Left hindlimb (tissue), 1 donor: ENCODE data around the gene TVP23A.
A peak's percentile ranks its signal among the peaks of the same experiment; 100 is the strongest.
"Not testable (repeated sequence)": the region's sequence is repeated elsewhere in the genome, so short reads cannot be mapped to it uniquely, and the experiment has no call there.

Source experiments
- DNase-seq: peaks from one replicate; pipeline ENCODE4 v3.0.0-alpha.2; 2018

TVP23A gene

GRCh38 chr16:10835281-10835931, 16.8 kb upstream of the TVP23A start:
- no peak for DNase-seq

GRCh38 chr16:10834766-10835165, 16.2 kb upstream of the TVP23A start:
- DNase-seq: no peak

DNA sequence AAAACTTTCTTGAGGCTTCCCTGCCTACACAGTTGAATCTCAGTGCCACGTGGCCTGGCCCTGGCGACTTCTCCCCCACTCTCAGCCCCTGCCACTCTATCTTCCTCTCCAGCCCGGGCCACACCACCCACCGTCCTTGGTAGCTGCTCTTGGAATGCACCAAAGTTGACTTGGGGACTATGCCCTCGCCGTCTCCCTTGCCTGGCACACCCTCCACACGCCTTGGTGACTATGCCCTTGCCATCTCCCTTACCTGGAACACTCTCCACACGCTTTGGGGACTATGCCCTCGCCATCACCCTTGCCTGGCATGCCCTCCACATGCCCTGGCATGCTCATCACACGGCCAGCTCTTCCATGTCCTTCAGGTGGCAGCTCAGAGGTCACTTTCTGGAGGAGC, 15.5 kb upstream of the TVP23A start:
- DNase-seq: no peak

GRCh38 chr16:10833271-10833670, 14.7 kb upstream of the TVP23A start:
- no peak for DNase-seq

DNA sequence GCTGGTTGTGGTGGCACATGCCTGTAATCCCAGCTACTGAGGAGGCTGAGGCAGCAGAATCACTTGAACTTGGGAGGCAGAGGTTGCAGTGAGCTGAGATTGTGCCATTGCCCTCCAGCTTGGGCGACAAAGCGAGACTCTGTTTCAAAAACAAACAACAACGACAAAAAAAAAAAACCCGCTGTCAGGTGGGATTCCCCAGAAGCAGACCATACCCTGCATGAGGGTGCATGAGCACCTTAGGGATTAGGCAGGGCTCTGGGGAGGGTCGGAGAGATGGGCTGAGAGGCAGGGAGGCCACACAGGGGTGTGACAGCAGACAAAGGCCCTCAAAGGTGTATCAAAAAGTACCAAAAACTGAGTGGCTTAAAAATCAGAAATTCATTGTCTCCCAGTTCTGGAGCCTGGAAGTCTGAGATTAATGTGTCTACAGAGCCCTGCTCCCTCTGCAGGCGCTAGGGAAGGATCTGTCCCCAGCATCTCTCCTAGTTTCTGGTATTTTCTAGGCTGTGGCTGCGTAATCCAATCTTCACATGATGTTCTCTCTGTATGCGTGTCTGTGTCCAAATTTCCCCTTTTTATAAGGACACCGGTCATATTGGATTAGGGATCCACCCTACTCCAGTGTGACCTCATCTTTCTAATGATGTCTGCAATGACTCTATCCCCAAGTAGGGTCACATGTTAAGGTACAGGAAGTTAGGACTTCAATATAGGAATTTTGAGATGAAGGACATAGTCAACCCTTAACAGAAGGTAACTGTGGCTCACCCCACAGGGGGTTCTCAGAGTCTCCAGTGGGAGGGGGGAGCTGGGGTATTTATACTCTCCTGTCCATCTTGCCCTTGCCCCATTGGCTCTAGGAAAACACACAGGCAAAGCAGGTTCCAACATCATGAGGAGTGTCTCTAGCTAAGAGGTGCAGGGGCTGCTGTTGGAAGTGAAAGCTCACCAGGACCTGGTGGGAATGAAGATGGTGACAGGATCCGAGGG, 13.6 kb upstream of the TVP23A start:
- no peak for DNase-seq

GRCh38 chr16:10830240-10830639, 11.6 kb upstream of the TVP23A start:
- not testable (repeated sequence) for DNase-seq

DNA sequence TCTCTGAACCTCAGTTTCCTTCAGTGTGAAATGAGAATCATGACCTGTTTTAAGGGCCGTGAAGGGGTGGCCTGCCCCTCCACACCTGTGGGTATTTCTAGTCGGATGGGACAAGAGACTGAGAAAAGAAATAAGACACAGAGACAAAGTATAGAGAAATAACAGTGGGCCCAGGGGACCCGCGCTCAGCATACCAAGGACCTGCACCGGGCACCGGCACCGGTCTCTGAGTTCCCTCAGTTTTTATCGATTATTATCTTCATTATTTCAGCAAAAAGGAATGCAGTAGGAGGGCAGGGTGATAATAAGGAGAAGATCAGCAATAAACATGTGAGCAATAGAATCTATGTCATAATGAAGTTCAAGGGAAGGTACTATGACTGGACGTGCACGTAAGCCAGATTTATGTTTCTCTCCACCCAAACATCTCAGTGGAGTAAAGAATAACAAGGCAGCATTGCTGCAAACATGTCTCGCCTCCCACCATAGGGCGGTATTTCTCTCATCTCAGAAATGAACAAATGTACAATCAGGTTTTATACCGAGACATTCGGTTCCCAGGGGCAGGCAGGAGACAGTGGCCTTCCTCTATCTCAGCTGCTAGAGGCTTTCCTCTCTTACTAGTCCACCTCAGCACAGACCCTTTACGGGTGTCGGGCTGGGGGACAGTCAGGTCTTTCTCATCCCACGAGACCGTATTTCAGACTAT, 10.9 kb upstream of the TVP23A start:
- DNase-seq: not testable (repeated sequence)

DNA sequence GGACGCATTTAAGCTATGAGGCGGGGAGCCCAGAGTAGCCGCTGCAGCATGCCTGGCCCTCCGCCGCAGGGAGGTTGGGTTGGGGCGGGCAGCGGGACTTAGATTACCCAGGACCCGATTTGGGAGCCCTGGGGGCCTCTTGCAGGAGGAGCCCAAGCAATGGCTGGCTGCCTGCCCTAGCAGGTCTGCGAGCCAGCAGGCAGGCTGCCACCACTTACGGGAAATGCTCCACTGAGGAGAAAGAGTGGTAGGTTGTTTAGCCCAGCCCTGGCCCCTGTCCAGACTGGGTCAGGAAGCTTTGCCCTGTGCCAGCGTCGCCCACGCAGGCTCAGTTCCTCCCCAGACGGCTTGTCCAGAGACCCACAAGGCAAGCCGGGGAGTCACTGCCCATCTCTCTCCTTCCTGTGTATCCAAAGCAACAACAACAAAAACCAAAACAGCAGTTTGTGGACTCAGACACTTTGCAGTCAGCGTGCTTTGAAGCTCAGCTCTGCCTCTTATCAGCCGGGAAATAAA, 10.3 kb upstream of the TVP23A start:
- DNase-seq: peak; percentile 97

DNA sequence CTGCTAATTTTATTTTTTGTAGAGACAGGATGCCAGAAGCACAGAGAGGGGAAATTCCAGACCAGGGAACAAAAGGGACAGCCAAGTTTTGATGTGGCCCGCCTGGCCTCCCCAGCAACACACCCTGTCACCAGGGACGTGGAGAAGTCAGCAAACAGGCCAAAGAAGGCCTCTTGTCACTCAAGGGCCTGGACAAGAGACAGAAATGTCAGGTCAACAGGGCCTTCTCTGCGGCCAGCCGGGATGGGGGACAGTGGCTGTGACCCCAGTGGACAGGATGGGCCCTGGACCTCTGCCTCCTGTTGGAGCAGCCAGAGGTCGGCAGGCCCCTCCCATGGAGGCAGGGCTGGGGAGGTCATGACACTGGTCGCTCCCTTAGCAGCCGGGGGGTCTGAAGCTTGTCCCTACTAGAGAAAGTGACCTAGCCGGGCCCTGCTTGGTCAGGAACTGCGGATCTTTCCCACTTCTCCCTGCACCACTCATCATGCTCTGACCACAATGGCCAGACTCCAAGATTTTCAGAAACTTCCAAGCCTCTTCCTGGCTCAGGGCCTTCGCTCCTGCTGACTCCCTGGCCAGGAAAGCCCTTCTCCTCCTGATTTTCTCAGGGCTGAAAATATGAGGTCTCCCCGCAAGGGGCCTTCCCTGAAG, 9.2 kb upstream of the TVP23A start:
- peak; percentile 90 for DNase-seq

DNA sequence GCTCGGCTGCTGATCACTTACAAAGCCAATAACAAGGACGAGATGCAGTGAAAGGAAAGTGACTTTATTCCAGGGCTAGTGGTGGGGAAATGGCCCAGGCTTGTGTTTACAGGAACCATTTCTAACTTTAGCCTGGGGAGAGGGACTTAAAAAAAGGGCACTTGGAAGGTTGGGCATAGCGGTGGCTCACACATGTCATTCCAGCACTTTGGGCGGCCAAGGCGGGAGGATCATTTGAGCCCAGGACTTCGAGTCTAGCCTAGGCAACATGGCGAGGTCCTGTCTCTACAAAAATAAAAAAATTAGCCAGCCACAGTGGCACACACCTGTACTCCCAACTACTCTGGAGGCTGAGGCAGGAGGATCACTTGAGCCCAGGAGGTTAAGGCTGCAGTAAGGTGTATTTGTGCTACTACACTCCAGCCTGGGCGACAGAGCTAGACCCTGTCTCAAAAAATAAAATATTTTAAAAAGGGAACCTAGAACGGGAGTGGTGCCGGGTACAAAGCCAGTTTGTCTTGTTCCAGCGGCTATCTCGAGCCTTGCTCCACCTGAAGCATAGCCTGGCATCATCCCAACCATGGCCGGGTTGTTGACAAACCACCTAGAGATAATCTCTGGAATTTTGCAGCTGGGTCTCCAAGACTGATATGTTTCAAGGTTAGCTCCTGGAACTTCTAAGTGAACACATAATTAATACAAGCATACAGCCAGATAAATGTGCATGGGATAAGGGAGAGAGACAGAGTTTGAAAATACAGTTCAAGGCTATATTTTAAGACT, 5.7 kb upstream of the TVP23A start:
- no peak for DNase-seq

GRCh38 chr16:10822702-10823101, 4.1 kb upstream of the TVP23A start:
- no peak for DNase-seq

DNA sequence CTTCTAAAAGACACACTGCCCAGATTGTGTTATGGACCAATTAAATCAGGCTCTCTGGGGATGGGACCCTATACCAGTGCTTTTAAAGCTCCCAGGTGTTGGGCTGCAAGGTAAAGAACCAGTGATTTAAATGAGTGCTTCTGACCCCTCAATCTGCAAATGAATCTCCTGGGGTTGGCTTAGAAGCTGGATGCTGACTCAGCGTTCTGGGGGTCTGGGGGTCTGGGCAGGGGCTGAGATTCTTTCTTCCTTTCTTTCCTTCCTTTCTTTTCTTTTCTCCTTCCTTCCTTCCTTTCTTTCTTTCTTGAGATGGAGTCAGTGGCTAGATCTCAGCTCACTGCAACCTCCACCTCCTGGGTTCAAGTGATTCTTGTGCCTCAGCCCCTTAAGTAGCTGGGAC, 2.0 kb upstream of the TVP23A start:
- no peak for DNase-seq

DNA sequence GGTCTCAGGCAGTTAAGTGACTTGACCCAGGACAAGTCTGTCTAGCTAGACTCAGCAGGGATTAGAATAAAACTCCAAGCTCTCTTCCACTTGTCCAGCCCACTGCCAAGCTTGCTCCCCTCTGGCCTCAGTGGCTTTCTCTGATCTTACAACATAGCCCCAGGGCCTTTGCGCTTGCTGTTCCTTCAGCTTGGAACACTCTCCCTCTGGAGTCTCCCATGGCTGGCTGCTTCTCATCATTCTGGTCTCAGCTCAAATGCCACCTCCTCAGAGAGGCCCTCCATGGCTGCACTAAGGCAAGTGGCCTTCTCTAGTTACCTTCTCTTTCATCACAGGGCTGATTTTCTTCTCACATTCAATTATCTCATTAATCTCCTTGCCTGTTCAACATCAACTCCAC, 1.1 kb downstream of the TVP23A start:
- DNase-seq: no peak

- DNase-seq: no peak
Observed at GRCh38 chr16:10813099-10813455, 5.5 kb downstream of the TVP23A start.

GRCh38 chr16:10812312-10813098, 6.1 kb downstream of the TVP23A start:
- DNase-seq: no peak

- DNase-seq: no peak
Observed at GRCh38 chr16:10809706-10810105, 8.9 kb downstream of the TVP23A start.

DNA sequence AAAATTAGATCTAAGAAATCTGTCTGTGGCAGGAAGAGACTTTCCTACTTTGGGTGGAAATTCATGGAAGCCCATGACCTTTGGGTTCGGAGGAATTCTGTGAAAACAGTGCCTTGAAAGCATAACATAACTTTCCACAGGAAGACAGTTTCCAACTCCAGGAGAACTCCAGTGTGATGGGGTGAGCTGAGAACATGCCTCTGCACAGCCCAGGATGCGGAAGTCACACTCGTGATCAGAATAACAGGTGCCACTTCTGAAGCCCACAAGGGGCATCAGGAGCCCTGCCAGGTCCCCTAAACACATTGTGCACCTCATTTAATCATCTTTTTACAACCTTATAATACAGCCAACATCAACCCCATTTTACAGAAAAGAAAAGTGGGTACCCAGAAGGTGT, 9.7 kb downstream of the TVP23A start:
- DNase-seq: no peak

DNA sequence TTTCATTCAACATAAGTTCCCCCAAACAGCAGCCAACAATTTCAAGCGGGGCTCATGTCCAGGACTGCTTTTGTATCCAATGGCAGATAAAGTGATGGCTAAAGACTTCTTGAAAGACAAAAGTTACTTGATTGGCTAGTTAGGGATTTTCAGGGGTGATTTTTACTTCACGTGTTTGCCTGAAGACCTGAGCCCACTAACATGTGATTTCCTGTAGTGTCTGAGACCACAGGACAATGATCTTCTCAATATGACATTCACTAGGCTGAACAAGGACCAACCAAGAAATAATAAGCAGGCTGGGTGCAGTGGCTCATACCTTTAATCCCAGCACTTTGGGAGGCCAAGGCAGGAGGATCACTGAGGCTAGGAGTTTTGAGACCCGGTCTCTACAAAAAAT, 10.4 kb downstream of the TVP23A start:
- no peak for DNase-seq

GRCh38 chr16:10806698-10807097, 11.9 kb downstream of the TVP23A start:
- DNase-seq: no peak

DNA sequence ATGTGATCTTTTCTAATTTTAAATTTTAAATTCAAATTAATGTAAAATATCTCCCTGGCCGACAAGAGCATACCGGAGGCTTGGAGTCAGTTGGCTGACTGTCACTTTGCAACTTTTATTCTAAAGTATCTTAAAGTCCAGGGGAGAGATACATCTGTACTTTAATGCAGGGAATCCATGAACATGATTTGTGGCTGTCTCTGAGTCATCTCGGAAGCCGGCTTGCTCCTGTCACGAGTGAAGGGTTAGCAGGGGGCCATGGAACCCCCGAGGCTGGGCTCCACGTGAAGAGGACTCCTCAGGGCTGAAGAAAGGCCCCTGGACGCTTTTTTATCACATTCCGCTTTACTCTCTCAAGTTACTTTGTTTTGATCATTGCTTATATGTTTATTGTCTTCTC, 13.3 kb downstream of the TVP23A start:
- DNase-seq: no peak

GRCh38 chr16:10799736-10800135, 18.9 kb downstream of the TVP23A start:
- no peak for DNase-seq
